NOMO-1 treated with dmso at 0.1 percent for 144 hours (cell line): ENCODE measurements around the gene FFAR2.
"Not testable (repeated sequence)": the region's sequence is repeated elsewhere in the genome, so short reads cannot be mapped to it uniquely, and the experiment has no call there.

Experiments
- DNase-seq: peaks from one replicate; lab custom pipeline; 2025; ENCODE audit not compliant: unreplicated experiment; lab: John Stamatoyannopoulos, UW

Gene FFAR2

DNA sequence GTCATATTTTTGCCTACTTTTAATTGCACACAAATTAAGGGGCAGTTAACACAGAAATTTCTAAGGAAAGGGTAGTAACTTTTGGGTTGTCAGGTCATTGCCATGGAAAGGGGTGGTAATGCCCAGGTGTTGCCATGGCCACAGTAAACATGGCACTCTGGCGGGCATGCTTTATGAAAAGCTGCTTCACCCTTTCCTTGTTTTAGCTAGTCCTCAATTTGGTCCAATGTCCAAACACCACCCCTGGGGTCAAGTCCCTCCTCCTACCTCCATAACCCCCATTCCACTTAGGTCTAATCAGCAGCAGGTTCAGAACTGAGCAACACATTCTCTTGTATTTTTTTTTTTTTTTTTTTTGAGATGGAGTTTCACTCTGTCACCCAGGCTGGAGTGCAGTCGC lies 6.6 kb downstream of the FFAR2 start:
- no peak for DNase-seq

DNA sequence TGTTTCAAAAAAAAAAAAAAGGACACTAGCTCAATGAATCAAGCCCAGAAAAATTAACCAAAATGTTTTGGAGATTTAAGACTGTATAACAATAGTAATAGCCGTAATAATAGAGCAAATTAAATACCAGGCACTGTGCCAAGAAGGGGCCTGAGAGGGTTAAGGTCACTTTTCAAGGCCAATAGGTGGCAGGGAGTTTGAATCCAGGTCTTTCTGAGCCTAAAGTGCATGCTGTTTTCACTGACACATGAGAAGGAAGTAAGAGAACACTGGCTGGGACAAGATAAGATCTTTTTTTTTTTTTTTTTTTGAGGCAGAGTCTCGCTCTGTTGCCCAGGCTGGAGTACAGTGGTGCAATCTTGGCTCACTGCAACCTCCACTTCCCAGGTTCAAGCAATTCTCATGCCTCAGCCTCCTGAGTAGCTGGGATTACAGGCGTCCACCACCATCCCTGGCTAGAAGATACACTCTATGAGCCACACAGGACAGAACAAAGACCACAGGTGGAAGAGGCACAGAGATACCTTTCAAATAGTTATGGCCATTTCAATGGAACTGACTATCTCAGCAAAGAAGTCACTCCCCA lies 7.7 kb downstream of the FFAR2 start:
- no peak for DNase-seq

GRCh38 chr19:35457173-35457572 lies 9.1 kb downstream of the FFAR2 start:
- DNase-seq = no peak

- DNase-seq = no peak
These were observed 10.1 kb downstream of the FFAR2 start for GRCh38 chr19:35458192-35458591.

DNA sequence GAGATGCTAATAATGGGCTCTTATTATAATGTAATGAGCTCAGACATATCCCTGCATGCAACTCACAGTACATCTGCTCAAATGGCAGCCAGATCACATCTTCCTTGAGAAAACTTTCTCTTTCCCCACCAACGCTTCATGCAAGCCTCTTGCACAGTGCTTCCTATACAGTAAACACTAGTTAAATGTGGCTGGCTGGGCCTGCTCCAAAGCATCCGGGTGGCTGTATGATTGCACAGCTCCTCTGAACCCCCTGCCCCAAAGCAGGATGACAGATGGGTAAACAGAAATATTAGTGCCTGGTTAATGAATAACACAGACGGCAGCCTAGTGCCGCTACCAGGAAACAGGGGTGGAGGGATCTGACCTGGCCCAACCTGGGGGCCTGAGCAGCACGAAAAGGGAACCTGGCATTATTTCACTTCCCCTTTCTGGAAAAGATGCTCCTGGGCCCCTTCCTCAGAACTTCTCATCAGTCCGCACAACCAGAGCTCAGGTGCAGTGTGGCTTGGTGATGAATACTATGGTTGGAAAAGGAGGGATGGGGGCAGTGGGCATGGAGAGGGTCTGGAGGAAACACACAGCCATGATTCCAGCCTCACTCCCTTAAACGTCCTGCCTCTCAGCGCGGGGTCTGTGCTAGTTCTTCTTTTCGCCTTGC lies 10.8 kb downstream of the FFAR2 start:
- DNase-seq = peak; percentile 62

DNA sequence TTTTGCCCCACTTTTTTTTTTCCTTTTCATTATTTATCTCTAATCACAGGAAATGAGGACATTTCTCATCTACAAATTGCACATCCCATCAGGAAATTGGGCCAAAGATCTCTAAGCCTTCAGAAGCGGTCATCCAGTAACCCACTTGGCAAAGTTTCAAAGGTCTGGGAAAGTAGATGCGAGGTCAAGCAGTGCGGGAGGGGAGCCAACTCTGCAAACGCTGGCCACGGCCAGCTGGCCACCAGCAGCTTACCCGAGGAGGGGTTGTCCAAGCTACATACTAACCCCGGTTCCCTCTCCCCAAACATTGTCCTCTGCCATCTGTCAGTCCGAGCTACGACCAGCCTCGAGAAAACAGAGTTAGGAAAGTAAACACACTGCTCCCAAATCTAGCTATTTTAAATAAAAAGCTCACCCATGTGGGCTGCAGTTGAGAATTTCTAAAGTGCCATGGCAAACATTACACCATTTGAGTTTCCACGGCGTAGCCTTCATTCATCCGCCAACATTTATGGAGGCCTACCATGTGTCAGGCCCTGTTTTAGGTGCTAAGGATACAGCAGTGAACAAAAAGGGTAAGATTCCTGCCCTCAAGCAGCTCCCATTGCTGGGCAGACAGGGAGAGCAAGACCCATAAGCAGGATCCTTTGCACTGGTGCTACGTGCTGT lies 11.5 kb downstream of the FFAR2 start:
- DNase-seq = no peak

- DNase-seq = peak; percentile 31
These were observed 12.6 kb downstream of the FFAR2 start for GRCh38 chr19:35460608-35461007.

DNA sequence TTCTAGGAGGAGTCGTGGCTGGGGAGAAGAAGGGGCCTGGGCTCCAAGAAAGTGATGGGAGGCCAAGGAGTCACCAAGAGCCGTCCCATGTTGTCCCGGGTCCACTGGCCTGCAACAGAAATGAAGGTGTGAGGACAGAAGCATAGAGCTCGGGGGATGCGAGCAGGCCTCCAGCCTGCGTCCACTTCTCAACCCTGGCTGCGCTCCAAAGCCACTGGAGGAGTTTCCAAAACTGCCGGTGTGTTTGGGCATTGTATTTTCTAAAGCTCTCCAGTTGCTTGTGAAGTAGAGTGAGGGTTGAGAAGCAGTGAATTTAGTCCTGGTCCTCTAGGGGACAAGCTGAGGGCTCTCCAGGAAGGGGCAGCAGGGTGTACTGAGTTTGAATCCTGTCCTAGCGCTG lies 13.0 kb downstream of the FFAR2 start:
- no peak for DNase-seq

DNA sequence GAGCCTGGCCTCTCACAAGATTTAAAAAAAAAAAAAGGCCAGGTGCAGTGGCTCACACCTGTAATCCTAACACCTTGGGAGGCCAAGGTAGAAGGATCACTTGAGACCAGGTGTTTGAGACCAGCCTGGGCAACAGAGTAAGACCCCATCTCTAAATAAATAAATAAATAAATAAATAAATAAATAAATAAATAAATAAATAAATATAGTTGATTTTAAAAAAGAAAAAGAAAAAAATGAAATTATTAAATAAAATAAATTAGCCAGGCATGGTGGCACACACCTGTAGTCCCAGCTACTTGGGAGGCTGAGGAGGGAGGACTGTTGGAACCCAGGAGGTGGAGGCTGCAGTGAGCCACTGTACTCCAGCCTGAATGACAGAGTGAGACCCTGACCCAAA lies 13.7 kb downstream of the FFAR2 start:
- not testable (repeated sequence) for DNase-seq

- DNase-seq = peak; percentile 99
These were observed 14.5 kb downstream of the FFAR2 start for GRCh38 chr19:35462476-35462953.

DNA sequence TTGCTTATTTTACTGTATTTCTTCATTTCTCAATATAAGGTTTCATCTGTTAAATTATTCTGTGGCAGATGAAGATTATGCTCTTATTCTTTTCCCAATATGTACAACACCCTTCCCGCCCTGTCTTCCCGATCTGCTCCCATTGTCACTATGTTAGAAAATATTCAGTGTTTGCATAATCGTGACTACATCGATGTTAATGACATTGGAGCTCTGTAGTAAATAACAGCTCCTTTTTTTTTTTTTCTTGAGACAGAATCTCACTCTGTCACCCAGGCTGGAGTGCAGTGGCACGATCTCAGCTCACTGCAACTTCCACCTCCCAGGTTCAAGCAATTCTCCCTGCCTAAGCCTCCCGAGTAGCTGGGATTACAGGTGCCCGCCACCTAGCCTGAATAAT lies 14.9 kb downstream of the FFAR2 start:
- not testable (repeated sequence) for DNase-seq

- DNase-seq = no peak
These were observed 18.2 kb downstream of the FFAR2 start for GRCh38 chr19:35466259-35466658.

DNA sequence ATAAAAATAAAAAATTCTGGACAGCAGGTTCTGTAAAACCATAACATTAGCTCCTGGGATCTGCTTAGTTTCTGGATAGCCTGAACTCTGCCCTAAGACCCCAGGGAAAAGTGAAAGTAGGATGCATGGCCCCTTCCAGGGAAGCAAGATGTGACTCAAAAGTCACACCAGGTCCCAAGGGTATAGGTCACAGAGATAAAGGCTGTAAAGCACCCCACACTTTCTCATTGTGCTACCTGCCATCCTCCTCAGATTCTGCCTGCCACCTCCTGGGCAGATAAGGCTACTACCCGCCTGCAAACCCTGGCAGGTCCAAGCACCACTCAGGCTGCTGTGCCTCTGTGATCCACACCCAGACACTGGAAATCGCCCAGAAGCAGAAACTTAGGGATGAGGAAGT lies 20.6 kb downstream of the FFAR2 start:
- DNase-seq = peak; percentile 37

GRCh38 chr19:35470128-35470527 lies 22.1 kb downstream of the FFAR2 start:
- no peak for DNase-seq

GRCh38 chr19:35471075-35471474 lies 23.0 kb downstream of the FFAR2 start:
- not testable (repeated sequence) for DNase-seq

- DNase-seq = no peak
These were observed 23.9 kb downstream of the FFAR2 start for GRCh38 chr19:35471946-35472345.

- no peak for DNase-seq
These were observed 26.0 kb downstream of the FFAR2 start for GRCh38 chr19:35474104-35474503.

DNA sequence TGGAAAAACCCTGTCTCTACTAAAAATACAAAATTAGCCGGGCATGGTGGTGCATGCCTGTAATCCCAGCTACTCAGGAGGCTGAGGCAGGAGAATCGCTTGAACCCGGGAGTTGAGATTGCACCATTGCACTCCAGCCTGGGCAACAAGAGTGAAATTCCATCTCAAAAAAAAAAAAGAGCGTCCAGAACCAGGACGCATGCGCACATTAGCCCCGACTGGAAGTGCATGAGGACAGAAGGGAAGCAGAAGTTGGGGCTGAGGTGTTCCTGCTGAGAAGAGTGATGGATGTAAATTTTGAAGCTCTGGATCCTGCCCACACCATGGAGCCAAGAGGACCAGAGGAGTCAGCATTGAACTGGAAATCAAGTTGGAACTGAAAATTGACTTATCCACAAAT lies 26.5 kb downstream of the FFAR2 start:
- DNase-seq = not testable (repeated sequence)

DNA sequence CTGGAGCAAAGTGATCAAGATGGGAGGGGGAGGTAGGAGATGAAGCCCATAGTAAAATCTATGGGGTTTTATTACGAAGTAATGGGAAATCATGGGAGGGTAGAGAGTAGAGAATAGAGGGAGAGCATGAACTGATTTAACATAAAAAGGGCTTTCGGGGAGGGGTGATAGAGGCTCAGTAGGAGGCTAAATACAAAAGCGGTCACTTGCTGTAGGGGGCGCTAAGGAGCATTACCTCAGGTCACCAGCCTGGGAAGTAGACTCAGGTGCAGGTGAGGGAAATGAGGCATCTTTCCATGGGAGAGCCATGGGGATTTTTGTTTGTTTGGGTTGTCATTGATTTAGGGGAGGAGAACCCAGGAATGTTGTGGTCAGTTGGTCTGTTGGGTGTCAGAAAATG lies 28.1 kb downstream of the FFAR2 start:
- no peak for DNase-seq

GRCh38 chr19:35478794-35479677 lies 31.0 kb downstream of the FFAR2 start:
- DNase-seq = no peak

DNA sequence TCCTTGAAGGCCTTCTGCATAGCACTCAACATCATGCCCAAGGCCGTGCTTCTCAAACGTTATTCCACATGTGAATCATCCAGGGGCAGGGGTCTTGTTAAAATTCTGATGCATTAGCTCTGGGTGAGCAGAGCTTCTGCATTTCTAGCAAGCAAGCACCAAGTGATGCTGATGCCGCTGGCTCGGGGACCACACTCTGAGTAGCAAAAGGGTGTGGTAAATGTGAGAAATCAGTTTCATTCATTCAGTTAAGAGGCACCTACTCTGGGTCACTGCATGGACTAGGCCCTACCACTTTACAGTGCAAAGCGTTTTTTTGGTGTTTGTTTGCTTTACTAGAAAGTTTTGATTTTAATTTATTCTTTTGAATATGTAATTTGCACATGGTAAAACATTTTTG lies 35.0 kb downstream of the FFAR2 start:
- DNase-seq = no peak
